RWPE2 (cell line): ENCODE measurements around the gene GBA2.

Experiments used
- ATAC-seq: fragments of 200-7000 bp; cut with Tn5 transposase; 3 replicates; pipeline ENCODE4 v1.9.1; 2021; ENCODE audit warnings: low read depth
- DNase-seq: peaks from one replicate; pipeline ENCODE4 v3.0.0-alpha.2; 2020; ENCODE audit warnings: low spot score
- H3K27ac ChIP-seq: fragments of 450-650 bp; 2 replicates; pipeline ENCODE4 v1.5.1; 2017; ENCODE audit warnings: mild to moderate bottlenecking; ENCODE audit not compliant: poor library complexity, severe bottlenecking
- H3K27me3 ChIP-seq: fragments of 250-450 bp; sonication (Bioruptor Pico); 2 replicates; pipeline ENCODE4 v1.5.1; 2021; ENCODE audit warnings: mild to moderate bottlenecking, moderate library complexity; ENCODE audit not compliant: insufficient read depth, poor library complexity, severe bottlenecking
- H3K36me3 ChIP-seq: fragments of 250-450 bp; sonication (Bioruptor Pico); 2 replicates; pipeline ENCODE4 v1.5.1; 2020; ENCODE audit warnings: low read depth, mild to moderate bottlenecking, moderate library complexity
- H3K4me1 ChIP-seq: fragments of 250-450 bp; sonication (Bioruptor Pico); 2 replicates; pipeline ENCODE4 v1.5.1; 2021; ENCODE audit warnings: mild to moderate bottlenecking, moderate library complexity; ENCODE audit not compliant: insufficient read depth, poor library complexity, severe bottlenecking
- H3K4me3 ChIP-seq: fragments of 250-450 bp; sonication (Bioruptor Pico); 2 replicates; pipeline ENCODE4 v1.5.1; 2021; ENCODE audit warnings: mild to moderate bottlenecking, moderate library complexity; ENCODE audit not compliant: severe bottlenecking
- H3K9me3 ChIP-seq: fragments of 250-450 bp; sonication (Bioruptor Pico); 2 replicates; pipeline ENCODE4 v1.5.1; 2021; ENCODE audit warnings: mild to moderate bottlenecking, moderate library complexity; ENCODE audit not compliant: severe bottlenecking
- TF ChIP-seq, protein P1 (sequence below): fragments of 450-650 bp; IDR thresholded peaks from one replicate; pipeline ENCODE4 v1.5.1; 2017; ENCODE audit warnings: mild to moderate bottlenecking, moderate library complexity; ENCODE audit not compliant: poor library complexity, severe bottlenecking

The GBA2 gene

DNA sequence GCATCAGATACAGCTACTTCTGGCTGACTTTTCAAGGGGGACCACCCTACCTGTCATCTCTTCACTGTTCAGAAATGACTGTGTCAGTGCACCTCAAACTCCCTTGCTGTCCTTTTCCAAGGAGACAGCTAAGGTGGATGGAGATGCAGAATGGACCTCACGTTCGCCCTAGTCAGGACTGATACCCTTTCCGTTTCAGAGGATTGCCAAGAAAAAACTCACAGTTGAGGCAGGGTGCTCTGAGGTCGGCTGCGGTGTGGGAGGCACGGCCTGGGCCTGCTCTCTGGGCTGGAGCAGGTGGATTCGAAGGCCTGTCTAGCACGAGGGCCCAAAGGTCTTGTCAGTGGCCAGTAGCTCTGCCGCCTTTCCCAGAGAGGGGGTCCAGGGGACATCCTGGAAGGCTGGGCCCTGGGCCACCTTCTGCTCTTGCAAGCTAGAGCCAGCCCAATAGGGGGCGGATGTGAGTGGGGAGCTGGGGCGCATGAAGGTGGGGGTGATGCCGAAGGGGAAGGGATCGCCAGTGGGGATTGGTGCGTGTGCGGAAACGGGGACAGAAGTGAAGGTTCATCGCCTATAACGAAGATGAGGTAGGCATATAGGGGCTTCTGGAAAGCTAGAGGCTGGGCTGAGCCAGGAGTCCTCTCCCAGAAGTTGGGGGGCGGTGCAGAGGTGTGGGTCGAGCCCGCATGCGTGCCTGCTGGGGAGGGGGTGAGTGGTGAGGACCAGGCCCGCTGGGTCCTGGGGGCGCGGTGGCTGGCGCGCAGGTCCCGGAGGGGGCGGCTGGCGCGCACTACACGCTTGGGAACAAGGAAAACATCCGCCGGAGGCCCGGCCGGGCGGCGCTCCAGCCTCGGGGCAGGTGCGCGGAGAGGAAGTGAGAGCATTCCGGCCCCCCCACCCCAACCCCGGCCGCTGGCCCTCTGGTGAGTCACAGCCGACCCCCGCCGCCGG lies 7.5 kb upstream of the GBA2 start:
- Histone ChIP-seq H3K4me3 (peak overlapping the region; percentile 52), H3K9me3 (no peaks in the 10 kb centered on the region), H3K27me3 (no peaks in the 10 kb centered on the region), H3K36me3 (peaks cover 20% of the 10 kb centered on the region), H3K27ac (peak overlapping the region; percentile 76), H3K4me1 (peaks cover 17% of the 10 kb centered on the region)
- ATAC-seq (peak; percentile 63), DNase-seq (no peak)
- TF ChIP-seq, protein P1, sequence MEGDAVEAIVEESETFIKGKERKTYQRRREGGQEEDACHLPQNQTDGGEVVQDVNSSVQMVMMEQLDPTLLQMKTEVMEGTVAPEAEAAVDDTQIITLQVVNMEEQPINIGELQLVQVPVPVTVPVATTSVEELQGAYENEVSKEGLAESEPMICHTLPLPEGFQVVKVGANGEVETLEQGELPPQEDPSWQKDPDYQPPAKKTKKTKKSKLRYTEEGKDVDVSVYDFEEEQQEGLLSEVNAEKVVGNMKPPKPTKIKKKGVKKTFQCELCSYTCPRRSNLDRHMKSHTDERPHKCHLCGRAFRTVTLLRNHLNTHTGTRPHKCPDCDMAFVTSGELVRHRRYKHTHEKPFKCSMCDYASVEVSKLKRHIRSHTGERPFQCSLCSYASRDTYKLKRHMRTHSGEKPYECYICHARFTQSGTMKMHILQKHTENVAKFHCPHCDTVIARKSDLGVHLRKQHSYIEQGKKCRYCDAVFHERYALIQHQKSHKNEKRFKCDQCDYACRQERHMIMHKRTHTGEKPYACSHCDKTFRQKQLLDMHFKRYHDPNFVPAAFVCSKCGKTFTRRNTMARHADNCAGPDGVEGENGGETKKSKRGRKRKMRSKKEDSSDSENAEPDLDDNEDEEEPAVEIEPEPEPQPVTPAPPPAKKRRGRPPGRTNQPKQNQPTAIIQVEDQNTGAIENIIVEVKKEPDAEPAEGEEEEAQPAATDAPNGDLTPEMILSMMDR, result peak; percentile 72

DNA sequence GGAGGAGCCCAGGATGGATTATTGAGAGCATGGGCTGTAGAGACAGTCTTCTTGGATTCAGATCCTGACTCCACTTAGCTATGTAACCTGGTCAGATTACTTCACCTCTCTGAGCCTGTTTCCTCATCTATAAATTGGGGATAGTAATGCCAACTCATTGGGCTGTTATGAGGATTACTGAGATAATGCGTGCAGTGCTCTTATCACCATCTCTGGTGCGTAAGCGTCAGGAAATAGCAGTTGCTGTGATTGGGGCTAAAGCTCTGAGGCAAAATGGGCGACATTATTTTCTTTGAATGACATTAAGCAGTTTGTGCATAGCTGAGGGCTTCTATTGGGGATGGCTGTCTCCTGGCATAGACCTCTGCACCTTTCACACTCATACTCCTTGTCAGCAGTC lies 6.0 kb upstream of the GBA2 start:
- peaks cover 33% of the 10 kb centered on the region for H3K36me3 ChIP-seq

DNA sequence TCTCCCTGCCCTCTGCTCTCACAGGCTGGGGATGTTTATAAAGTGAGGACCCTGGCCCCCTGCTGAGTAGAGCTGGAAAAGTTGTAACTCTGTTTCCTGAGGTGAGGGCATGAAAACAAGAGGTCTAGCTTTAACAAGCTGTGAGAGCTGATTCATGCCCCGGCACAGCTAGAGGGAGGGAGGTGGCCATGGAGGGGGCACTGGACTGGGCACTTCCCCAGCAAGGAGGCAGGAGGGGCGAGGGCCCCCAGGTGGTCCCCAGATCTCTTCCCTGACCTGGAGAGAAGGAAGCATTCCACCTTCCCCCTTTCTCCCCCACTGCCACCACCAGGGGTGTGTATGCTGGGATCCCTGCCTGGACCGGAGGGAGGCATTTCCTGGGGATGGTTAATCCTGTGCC lies 5.2 kb upstream of the GBA2 start, which contains the start of gene MSMP:
Gene MSMP, minus strand, starts transcription at position 13 of the 400 bp plus-strand sequence. CDS start 147 bp downstream, outside the sequence.
- no peaks in the 10 kb centered on the region for H3K9me3 ChIP-seq
- no peak for DNase-seq
- no peak within 1 kb of the TSS for H3K4me3 ChIP-seq
- peaks cover 33% of the 10 kb centered on the region for H3K36me3 ChIP-seq
- ATAC-seq, result no peak
- H3K4me1 ChIP-seq, result peaks cover 12% of the 10 kb centered on the region
- TF ChIP-seq, protein P1, result no peak
- no peaks in the 10 kb centered on the region for H3K27me3 ChIP-seq
- H3K27ac ChIP-seq, result no peak within 1 kb of the TSS

More for the DNA sequence above, 6.0 kb upstream of the GBA2 start:
- ATAC-seq (no peak), DNase-seq (no peak)
- no peak overlapping the region for H3K4me3 ChIP-seq
- H3K4me1 ChIP-seq, result peaks cover 12% of the 10 kb centered on the region
- H3K27me3 ChIP-seq, result no peaks in the 10 kb centered on the region
- no peak overlapping the region for H3K27ac ChIP-seq
- TF ChIP-seq, protein P1, result no peak
- no peaks in the 10 kb centered on the region for H3K9me3 ChIP-seq

DNA sequence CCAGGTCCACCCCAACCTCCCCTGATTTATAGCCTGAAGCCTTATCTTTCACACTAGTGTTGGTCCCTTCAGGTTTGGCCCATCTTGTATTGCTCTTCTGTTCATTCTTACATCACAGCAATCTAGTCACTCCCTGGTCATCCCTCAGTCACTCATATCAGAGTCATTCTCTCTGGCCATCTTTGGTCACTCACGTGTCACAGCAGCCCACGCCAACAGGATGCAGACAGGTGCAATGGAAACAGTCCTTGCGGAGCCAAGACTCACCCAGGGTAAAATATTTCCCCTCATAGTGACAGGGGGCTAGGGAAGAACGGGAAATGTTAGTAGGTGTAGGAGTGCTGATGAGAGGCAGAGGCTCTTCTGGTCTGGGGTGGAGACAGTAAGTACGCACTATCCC lies 4.4 kb upstream of the GBA2 start:
- DNase-seq (no peak), ATAC-seq (no peak)
- Histone ChIP-seq H3K27me3 (no peaks in the 10 kb centered on the region), H3K4me3 (no peak overlapping the region), H3K9me3 (no peaks in the 10 kb centered on the region), H3K36me3 (peaks cover 33% of the 10 kb centered on the region), H3K27ac (no peak overlapping the region), H3K4me1 (peaks cover 7% of the 10 kb centered on the region)
- TF ChIP-seq, protein P1, result no peak

DNA sequence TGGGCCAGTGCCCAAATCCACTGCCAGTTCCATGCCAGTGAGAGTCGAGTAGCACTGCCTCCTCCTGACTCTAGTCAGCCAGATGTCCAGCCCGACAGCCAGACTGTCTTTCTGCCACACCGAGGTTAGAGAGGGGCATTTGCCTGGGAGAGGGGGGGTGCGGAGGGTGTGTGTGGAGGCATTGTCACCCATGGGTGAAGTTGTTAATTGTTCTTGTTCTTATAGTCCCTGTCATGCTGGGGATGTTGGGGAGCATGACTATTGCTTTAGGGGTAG lies 1.2 kb upstream of the GBA2 start:
- no peak for ATAC-seq
- TF ChIP-seq, protein P1, result no peak
- Histone ChIP-seq H3K36me3 (peaks cover 53% of the 10 kb centered on the region), H3K9me3 (no peaks in the 10 kb centered on the region), H3K4me1 (peaks cover 7% of the 10 kb centered on the region), H3K4me3 (peak overlapping the region; percentile 98), H3K27ac (peak overlapping the region; percentile 77), H3K27me3 (no peaks in the 10 kb centered on the region)
- no peak for DNase-seq
